OCI-LY3 (cell line): ENCODE measurements around the gene BMP7.

Experiments used
- H2AFZ ChIP-seq: fragments of 200-600, 300-600 bp; shearing (Covaris generic); 2 replicates; pipeline ENCODE4 v1.6.0; 2014; ENCODE audit warnings: antibody characterized with exemption, low read depth, low read length
- H3K27ac ChIP-seq: fragments of 200-600, 300-600 bp; sonication (generic); 2 replicates; pipeline ENCODE4 v1.5.1; 2014; ENCODE audit warnings: mild to moderate bottlenecking, low read length, moderate library complexity, mixed read lengths
- H3K27me3 ChIP-seq: fragments of 200-600, 300-600 bp; sonication (generic); 2 replicates; pipeline ENCODE4 v1.6.1; 2014; ENCODE audit warnings: low read depth, low read length, mixed read lengths
- H3K36me3 ChIP-seq: fragments of 200-600, 300-600 bp; sonication (generic); replicated peaks from 2 replicates; pipeline ENCODE3; 2014; ENCODE audit warnings: low read depth, low read length, mixed read lengths
- H3K4me1 ChIP-seq: fragments of 300-600, 200-600 bp; sonication (generic); 2 replicates; pipeline ENCODE4 v1.6.1; 2014; ENCODE audit warnings: low read length, mixed read lengths
- H3K4me2 ChIP-seq: fragments of 200-600, 300-600 bp; sonication (generic); 2 replicates; pipeline ENCODE4 v1.6.1; 2014; ENCODE audit warnings: low read length, mixed read lengths
- H3K4me3 ChIP-seq: fragments of 300-600, 200-600 bp; sonication (generic); 2 replicates; pipeline ENCODE4 v1.5.1; 2014; ENCODE audit warnings: antibody characterized with exemption, mild to moderate bottlenecking, low read length, moderate library complexity
- H3K79me2 ChIP-seq: fragments of 300-600, 200-600 bp; shearing (Covaris generic); 2 replicates; pipeline ENCODE4 v1.6.1; 2014; ENCODE audit warnings: mild to moderate bottlenecking, low read length, mixed read lengths
- H3K9ac ChIP-seq: fragments of 300-600, 200-600 bp; shearing (Covaris generic); 2 replicates; pipeline ENCODE4 v1.6.0; 2014; ENCODE audit warnings: mild to moderate bottlenecking, low read length, moderate library complexity
- H3K9me3 ChIP-seq: fragments of 200-600, 300-600 bp; shearing (Covaris generic); 2 replicates; pipeline ENCODE4 v1.6.1; 2014; ENCODE audit warnings: low read length, mixed read lengths; ENCODE audit not compliant: insufficient read depth
- H4K20me1 ChIP-seq: fragments of 200-600, 300-600 bp; sonication (generic); 2 replicates; pipeline ENCODE4 v1.6.1; 2016; ENCODE audit warnings: low read length, mixed read lengths; ENCODE audit not compliant: insufficient read depth
- EZH2phosphoT487 ChIP-seq: fragments of 200-600 bp; shearing (Covaris generic); IDR thresholded peaks from 2 replicates; pipeline ENCODE4 v1.6.1; 2018; ENCODE audit warnings: antibody characterized with exemption, mixed run types, low read depth
- TF ChIP-seq, protein P1 (sequence below): fragments of 200-600, 300-600 bp; sonication (generic); IDR thresholded peaks from 2 replicates; pipeline ENCODE4 v1.5.1; 2014; ENCODE audit warnings: antibody characterized with exemption, low read length, low read depth

BMP7 gene

DNA sequence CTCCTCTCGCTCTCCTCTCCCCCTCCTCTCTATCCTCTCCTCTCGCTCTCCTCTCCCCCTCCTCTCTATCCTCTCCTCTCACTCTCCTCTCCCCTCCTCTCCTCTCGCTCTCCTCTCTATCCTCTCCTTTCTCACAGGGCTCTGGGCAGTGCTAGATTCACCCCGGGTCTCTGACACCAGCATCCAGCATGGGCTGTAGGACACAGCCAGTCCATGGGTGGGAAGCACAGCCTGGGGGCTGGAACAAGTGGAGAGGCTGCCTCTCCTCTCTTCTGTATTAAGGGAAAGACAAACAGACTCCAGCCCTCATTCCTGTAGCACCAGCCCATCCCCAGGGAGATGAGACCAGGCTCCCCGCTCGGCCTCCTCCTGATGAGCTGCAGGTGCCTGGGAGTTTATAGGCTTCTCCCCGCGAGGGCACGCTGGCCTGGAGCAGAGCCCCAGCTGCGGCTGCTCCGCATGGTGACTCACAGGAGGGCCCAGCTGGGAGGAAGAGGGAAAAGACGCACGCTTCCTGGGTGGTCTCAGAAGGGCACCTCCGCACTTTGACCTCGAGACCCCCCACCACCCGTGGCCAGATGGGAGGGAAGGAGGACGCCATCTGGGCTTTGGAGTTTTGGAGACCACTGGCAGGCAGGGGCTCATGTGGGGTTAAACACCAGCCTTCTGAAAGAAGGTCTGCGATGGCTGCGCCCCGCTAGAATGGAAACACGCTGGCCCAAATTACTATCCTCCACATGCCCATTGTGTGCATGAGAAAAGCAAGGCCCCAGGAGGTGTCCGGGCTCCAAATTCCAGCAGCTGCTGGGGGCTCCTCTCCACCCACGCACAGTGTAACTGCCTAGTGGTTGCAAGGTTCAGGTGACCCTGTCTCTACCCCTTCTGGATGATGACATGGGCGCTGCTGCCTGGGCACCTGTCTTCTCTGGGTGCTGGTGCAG, 68.0 kb downstream of the BMP7 start:
- no peak overlapping the region for H3K9ac ChIP-seq
- no peak overlapping the region for H3K4me3 ChIP-seq
- H3K36me3 ChIP-seq: no peaks in the 10 kb centered on the region
- no peak overlapping the region for H3K4me2 ChIP-seq
- H2AFZ ChIP-seq: no peak overlapping the region
- H3K4me1 ChIP-seq: no peaks in the 10 kb centered on the region
- TF ChIP-seq, protein P1, sequence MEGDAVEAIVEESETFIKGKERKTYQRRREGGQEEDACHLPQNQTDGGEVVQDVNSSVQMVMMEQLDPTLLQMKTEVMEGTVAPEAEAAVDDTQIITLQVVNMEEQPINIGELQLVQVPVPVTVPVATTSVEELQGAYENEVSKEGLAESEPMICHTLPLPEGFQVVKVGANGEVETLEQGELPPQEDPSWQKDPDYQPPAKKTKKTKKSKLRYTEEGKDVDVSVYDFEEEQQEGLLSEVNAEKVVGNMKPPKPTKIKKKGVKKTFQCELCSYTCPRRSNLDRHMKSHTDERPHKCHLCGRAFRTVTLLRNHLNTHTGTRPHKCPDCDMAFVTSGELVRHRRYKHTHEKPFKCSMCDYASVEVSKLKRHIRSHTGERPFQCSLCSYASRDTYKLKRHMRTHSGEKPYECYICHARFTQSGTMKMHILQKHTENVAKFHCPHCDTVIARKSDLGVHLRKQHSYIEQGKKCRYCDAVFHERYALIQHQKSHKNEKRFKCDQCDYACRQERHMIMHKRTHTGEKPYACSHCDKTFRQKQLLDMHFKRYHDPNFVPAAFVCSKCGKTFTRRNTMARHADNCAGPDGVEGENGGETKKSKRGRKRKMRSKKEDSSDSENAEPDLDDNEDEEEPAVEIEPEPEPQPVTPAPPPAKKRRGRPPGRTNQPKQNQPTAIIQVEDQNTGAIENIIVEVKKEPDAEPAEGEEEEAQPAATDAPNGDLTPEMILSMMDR: no peak
- no peak for TF ChIP-seq EZH2phosphoT487
- H3K27ac ChIP-seq: no peak overlapping the region
- no peaks in the 10 kb centered on the region for H3K79me2 ChIP-seq
- H4K20me1 ChIP-seq: no peaks in the 10 kb centered on the region
- H3K9me3 ChIP-seq: no peaks in the 10 kb centered on the region
- H3K27me3 ChIP-seq: peaks cover 21% of the 10 kb centered on the region

DNA sequence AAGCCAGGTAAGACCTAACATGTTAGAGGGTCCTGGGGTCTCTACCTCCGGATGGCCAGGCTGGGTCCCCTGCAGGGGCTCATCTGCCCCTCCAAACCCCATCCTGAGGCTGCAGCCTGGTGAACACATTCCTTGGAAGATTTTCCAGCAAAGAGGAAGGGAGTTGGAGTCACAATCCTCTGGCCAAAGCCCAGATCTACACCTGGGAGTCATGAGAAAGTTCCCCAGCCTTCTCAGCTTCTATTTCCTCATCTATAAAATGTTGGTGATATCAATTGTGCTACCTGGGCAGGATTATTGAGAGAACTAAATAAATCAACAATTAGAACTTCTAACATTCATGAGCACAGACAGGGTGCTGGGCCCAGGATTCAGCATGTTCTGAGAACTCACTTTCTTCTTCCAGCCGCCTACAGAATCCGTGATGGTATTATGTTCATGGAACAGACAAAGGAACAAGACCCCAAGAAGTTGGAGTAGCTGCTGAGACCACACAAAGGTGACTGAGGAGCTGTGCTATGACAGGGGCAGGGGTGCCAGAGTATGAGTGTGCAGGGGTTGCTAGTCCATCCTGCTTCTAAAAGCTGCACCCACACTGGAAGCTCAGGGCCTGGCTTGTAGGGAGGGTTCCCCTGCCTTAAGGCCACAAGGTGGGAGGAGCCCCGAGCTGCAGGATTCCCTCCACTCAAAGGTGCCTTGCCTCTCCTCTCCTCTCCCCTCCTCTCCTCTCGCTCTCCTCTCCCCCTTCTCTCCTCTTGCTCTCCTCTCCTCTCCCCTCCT, 68.9 kb downstream of the BMP7 start:
- H3K79me2 ChIP-seq: no peaks in the 10 kb centered on the region
- no peak for TF ChIP-seq EZH2phosphoT487
- TF ChIP-seq, protein P1: no peak
- no peak overlapping the region for H3K9ac ChIP-seq
- no peak overlapping the region for H3K27ac ChIP-seq
- H2AFZ ChIP-seq: no peak overlapping the region
- no peaks in the 10 kb centered on the region for H3K36me3 ChIP-seq
- no peaks in the 10 kb centered on the region for H3K4me1 ChIP-seq
- H3K4me3 ChIP-seq: no peak overlapping the region
- no peak overlapping the region for H3K4me2 ChIP-seq
- H3K27me3 ChIP-seq: peaks cover 14% of the 10 kb centered on the region
- H4K20me1 ChIP-seq: no peaks in the 10 kb centered on the region
- no peaks in the 10 kb centered on the region for H3K9me3 ChIP-seq

DNA sequence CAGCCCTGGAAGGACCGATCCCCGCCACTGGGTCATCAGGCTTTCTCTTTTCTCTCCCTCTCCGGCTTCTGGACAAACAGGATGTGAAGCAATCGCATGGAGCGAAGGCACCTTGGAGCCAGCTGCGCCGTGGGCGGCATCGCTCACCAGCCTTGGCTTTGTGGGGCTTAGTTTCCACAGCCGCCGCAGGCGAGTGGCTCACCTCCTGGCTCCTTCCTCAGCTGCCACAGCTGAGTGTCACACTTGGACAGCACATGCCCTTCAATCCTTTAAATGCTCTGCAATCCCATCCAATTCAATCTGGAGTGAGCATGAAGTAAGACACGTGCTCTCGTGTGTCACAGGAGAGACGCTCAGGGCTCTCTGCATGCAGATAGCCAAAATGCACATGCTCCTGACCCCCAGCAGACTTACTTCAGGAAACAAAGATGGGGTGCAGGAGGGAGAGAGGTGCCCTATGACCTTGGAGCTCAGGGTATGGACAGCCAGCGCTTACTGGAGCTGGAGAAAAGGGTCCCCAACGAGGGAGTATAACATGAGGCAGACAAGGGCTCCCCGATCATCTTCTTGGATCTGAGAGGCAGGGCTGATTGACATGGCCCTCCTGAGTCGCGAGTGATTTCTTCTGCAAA, 70.9 kb downstream of the BMP7 start:
- no peaks in the 10 kb centered on the region for H3K36me3 ChIP-seq
- no peaks in the 10 kb centered on the region for H3K4me1 ChIP-seq
- no peaks in the 10 kb centered on the region for H3K79me2 ChIP-seq
- no peaks in the 10 kb centered on the region for H3K9me3 ChIP-seq
- H3K4me3 ChIP-seq: no peak overlapping the region
- H2AFZ ChIP-seq: no peak overlapping the region
- TF ChIP-seq, protein P1: no peak
- no peak for TF ChIP-seq EZH2phosphoT487
- H3K27ac ChIP-seq: no peak overlapping the region
- no peak overlapping the region for H3K4me2 ChIP-seq
- no peaks in the 10 kb centered on the region for H4K20me1 ChIP-seq
- H3K27me3 ChIP-seq: no peaks in the 10 kb centered on the region; the same call in 1 of the 2 replicates
- H3K9ac ChIP-seq: no peak overlapping the region

DNA sequence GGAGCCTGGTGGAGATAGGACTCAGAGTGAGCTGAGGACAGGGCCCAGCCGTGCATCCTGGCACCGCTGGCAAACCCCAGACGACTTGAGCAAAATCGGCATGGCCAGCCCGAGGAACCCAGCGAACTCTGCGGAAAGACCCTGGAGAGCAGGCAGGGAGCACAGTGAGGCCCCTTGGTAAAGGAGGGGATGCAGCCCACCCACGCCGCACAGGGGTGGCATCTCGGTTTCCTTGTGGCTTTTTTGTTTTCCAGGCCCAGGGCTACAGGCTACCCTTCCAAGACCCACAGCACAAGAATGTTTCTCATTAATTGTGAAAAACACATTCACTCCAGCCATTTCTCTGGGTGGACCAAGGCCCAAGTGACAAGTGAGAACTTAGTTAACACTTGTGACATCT, 71.4 kb downstream of the BMP7 start:
- Histone ChIP-seq H3K9ac (no peak overlapping the region), H4K20me1 (no peaks in the 10 kb centered on the region), H3K9me3 (no peaks in the 10 kb centered on the region), H3K79me2 (no peaks in the 10 kb centered on the region), H3K27ac (no peak overlapping the region), H3K27me3 (no peaks in the 10 kb centered on the region; the same call in 1 of the 2 replicates), H3K4me2 (no peak overlapping the region), H3K4me1 (no peaks in the 10 kb centered on the region), H3K36me3 (no peaks in the 10 kb centered on the region), H3K4me3 (no peak overlapping the region), H2AFZ (no peak overlapping the region)
- TF ChIP-seq EZH2phosphoT487: no peak
- TF ChIP-seq, protein P1: no peak
